Measurements from ENCODE around the gene LDLRAD2. TPM values are rescaled to one million over a fixed set of nuclear protein-coding genes. Genes with fewer than 3 reads are reported as not detected.

Gene LDLRAD2
- total and polyA plus RNA-seq, 9 of the 15 experiments (the other 6 are each of a cell fraction or from before 2014, with no cell fraction given) = 0.45 to 0.48 TPM; not detected in 7

DNA sequence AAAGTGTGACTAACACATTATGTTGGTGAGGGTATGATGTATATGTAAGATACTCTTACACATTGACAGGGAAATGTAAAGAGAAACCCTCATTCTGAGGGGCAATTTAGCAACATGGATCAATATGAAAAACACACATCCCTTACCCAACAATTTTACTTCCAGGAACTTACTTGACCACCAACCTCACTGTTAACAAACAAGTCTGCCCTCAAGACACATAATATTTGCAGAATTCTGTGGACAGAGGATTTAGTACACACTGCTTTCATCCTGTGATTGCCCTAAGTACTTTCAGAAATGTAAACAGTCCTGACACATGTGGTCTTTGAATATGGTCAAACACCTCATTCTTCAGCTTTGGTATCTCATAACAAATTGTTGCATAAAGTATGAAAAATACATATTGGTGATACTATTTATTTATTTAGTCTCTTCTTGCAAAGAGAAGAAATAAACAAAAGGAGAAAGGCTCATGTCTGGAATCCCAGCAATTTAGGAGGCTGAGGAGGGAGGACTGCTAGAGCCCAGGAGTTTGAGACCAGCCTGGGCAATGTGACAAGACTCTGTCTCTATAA lies 36.0 kb upstream of the LDLRAD2 start:
- no TSS peak for BruUV-seq (replicated peaks)
- POLR2A ChIA-PET = interaction anchor here (0.7 to 1.1 kb wide), 3 partner anchors 14 to 94 kb away, joined by 3 read pairs; no protein-coding TSS in a partner anchor
- H4K20me1 ChIP-seq (replicated peaks; ENCODE audit: control insufficient read depth, insufficient read depth, low read length) = 0 out of 2 replicates have a peak, but pooled peaks cover 7% of the 10 kb centered on the region
- TF ChIP-seq ZNF695 (CRISPR knock-in tag; IDR thresholded peaks at IDR 0.05) (no peak), ZFP1 (CRISPR knock-in tag; IDR thresholded peaks at IDR 0.05) (no peak), ZNF134 (CRISPR knock-in tag; conservative IDR thresholded peaks at IDR 0.05) (no peak), ZNF551 (CRISPR knock-in tag; IDR thresholded peaks at IDR 0.05) (no peak), HES1 (IDR thresholded peaks at IDR 0.05; ENCODE audit: low read depth) (peak; percentile 47; the same call in 1 of the 2 replicates), MTA2 (IDR thresholded peaks at IDR 0.05; ENCODE audit: low read depth) (no peak), ZFX (CRISPR knock-in tag; IDR thresholded peaks at IDR 0.05) (no peak), MNT (conservative IDR thresholded peaks at IDR 0.05) (0 out of 4 replicates have a peak, but pooled peaks have one; percentile 20 to 34), SMAD3 (CRISPR knock-in tag; conservative IDR thresholded peaks at IDR 0.05) (no peak)
- TF ChIP-seq, protein P1, sequence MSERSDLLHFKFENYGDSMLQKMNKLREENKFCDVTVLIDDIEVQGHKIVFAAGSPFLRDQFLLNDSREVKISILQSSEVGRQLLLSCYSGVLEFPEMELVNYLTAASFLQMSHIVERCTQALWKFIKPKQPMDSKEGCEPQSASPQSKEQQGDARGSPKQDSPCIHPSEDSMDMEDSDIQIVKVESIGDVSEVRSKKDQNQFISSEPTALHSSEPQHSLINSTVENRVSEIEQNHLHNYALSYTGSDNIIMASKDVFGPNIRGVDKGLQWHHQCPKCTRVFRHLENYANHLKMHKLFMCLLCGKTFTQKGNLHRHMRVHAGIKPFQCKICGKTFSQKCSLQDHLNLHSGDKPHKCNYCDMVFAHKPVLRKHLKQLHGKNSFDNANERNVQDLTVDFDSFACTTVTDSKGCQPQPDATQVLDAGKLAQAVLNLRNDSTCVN (CRISPR knock-in tag; IDR thresholded peaks at IDR 0.05) = no peak

More for the DNA sequence above, 36.0 kb upstream of the LDLRAD2 start:
- H3K36me3 ChIP-seq (ENCODE audit: control insufficient read depth, insufficient read depth, low read length) = peaks cover 29% of the 10 kb centered on the region
- H2AFZ ChIP-seq (ENCODE audit: low read depth, low read length) = no peak overlapping the region
- intact Hi-C loops (cut with micrococcal nuclease) = no loop called here
- CTCF ChIA-PET (ENCODE audit: low intra/inter-chr PET ratio) = no interaction called here
- in situ Hi-C loops (cut with MboI) = no loop called here
- H3K4me1 ChIP-seq (replicated peaks in 1 of 2; ENCODE audit: control insufficient read depth in 2 of 2, insufficient read depth in 2 of 2, low read length in 2 of 2) = peaks cover 5 to 19% of the 10 kb centered on the region in 2 experiments
- ATAC-seq = no peak
- no peak for DNase-seq (ENCODE audit: extremely low read depth in 1 of 4, low spot score in 3 of 4)
- H3K79me2 ChIP-seq (ENCODE audit: control insufficient read depth, insufficient read depth, low read length) = peaks cover 99% of the 10 kb centered on the region
- no peak for FAIRE-seq
- H3K9me1 ChIP-seq (ENCODE audit: control insufficient read depth, insufficient read depth, low read length) = no peaks in the 10 kb centered on the region
- peak overlapping the region; percentile 2; the same call in 1 of the 3 replicates for H3K27ac ChIP-seq (ENCODE audit: extremely low read depth, low read depth, low read length)
- H3K4me2 ChIP-seq (ENCODE audit: insufficient read depth, low read length) = no peak overlapping the region
- H3K27me3 ChIP-seq (ENCODE audit: control insufficient read depth in 2 of 2, insufficient read depth in 2 of 2, low read length in 2 of 2) = no peaks in the 10 kb centered on the region
- H3K9ac ChIP-seq (ENCODE audit: insufficient read depth in 1 of 2, low read depth in 2 of 2, low read length in 2 of 2) = peak overlapping the region in 1 of 2 experiments; percentile 18; a peak in 1 of 4 replicates
- no peaks in the 10 kb centered on the region for H3K9me3 ChIP-seq (replicated peaks; ENCODE audit: control insufficient read depth, insufficient read depth, low read depth, low read length)
- H3K4me3 ChIP-seq = no peak overlapping the region

All from K562 (cell line).